PFSK-1 (cell line): ENCODE measurements around the gene DGLUCY.

Experiments
- FOXP2 ChIP-seq: optimal IDR thresholded peaks from 2 replicates; pipeline ENCODE3; 2011; ENCODE audit warnings: borderline replicate concordance, control low read depth, inconsistent platforms; ENCODE audit not compliant: insufficient read depth; ENCODE audit errors: extremely low read length, extremely low read depth
- POLR2AphosphoS5 ChIP-seq: IDR thresholded peaks from 2 replicates; pipeline ENCODE4 v1.6.1; 2012; ENCODE audit warnings: low read depth, mild to moderate bottlenecking, control low read depth, low read length, moderate library complexity
- SIN3A ChIP-seq: IDR thresholded peaks from 2 replicates; pipeline ENCODE4 v1.6.1; 2012; ENCODE audit warnings: mild to moderate bottlenecking, low read length, moderate library complexity, borderline replicate concordance; ENCODE audit not compliant: insufficient read depth
- TAF1 ChIP-seq: IDR thresholded peaks from 2 replicates; pipeline ENCODE4 v1.6.1; 2012; ENCODE audit warnings: low read length, control low read depth, borderline replicate concordance; ENCODE audit not compliant: insufficient read depth
- TF ChIP-seq, protein P1 (sequence below), 2 experiments: IDR thresholded peaks; 2 replicates each; pipeline versions ENCODE4 v1.6.1 to v1.8.0; 2011 to 2012; ENCODE audit warnings: low read depth in 2 of 2, low read length in 2 of 2, control low read depth in 1 of 2, inconsistent platforms in 1 of 2, mild to moderate bottlenecking in 1 of 2, moderate library complexity in 1 of 2; ENCODE audit not compliant: insufficient read depth in 1 of 2

Gene DGLUCY

DNA sequence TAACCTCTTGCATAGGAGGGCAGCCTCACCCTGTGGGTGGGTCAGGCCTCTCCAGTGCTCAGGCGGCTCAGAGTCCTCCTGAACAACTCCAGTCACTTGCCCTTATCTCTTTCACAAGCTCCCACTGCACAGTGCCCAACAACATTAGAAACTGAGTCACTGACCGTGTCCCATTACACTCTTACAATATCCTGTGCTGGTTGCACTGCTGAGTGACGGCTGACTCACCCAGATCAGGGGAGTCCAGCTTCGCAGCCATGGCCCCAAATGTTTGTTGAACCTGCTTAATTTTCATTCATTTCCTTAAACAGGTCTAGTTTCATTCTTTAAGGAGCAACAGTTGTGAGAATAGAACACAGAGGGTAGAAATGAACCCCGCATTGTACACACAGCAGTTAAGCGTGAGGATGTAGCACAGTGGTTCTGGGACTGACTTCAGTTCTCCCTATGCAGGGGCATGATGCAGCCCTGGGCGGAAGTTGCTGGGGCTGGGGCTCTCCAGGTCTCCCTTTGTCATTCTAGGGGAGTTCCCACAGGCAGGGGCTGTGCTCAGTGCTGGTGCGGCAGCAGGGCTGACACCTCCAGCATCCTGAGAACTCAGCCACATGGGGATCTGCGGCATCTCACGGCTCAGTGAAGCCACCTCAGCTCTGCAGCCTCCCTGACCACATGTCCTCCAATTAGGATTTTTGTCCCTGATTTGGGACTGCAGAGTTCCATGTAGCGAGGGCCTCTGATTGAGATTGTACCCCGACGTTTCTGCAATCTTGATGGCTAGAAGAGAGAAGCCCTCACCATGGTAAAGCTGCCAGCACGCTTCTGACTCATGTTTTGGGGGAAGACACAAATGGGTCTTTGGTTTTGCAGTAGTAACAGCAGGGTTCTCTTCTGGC, 114.5 kb downstream of the DGLUCY start:
- TF ChIP-seq SIN3A, result no peak
- TF ChIP-seq, protein P1, sequence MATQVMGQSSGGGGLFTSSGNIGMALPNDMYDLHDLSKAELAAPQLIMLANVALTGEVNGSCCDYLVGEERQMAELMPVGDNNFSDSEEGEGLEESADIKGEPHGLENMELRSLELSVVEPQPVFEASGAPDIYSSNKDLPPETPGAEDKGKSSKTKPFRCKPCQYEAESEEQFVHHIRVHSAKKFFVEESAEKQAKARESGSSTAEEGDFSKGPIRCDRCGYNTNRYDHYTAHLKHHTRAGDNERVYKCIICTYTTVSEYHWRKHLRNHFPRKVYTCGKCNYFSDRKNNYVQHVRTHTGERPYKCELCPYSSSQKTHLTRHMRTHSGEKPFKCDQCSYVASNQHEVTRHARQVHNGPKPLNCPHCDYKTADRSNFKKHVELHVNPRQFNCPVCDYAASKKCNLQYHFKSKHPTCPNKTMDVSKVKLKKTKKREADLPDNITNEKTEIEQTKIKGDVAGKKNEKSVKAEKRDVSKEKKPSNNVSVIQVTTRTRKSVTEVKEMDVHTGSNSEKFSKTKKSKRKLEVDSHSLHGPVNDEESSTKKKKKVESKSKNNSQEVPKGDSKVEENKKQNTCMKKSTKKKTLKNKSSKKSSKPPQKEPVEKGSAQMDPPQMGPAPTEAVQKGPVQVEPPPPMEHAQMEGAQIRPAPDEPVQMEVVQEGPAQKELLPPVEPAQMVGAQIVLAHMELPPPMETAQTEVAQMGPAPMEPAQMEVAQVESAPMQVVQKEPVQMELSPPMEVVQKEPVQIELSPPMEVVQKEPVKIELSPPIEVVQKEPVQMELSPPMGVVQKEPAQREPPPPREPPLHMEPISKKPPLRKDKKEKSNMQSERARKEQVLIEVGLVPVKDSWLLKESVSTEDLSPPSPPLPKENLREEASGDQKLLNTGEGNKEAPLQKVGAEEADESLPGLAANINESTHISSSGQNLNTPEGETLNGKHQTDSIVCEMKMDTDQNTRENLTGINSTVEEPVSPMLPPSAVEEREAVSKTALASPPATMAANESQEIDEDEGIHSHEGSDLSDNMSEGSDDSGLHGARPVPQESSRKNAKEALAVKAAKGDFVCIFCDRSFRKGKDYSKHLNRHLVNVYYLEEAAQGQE (IDR thresholded peaks at IDR 0.05; ENCODE audit: insufficient read depth in 1 of 2, low read depth in 2 of 2, low read length in 2 of 2), result no peak
- no peak for TF ChIP-seq POLR2AphosphoS5
- TF ChIP-seq TAF1, result no peak
- no peak for TF ChIP-seq FOXP2

DNA sequence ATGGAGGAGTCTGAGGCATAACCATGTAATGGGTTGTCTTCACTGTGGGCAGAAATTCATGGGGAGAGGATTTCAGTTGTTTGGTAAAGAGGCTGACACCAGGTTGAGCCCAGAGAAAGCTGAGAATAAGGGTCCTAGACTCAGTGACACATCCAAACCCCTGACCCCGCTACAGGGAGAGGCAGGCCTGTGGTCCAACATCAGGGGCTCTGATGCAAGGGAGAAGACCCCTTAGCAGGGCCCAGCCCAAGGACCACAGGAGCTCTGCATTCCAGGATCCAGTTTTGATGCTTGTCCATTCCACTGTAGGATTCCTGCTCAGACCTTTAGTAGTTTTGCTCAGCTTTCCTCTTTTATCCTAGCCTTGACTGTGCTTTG, 115.1 kb downstream of the DGLUCY start:
- TF ChIP-seq, protein P1 (IDR thresholded peaks at IDR 0.05; ENCODE audit: insufficient read depth in 1 of 2, low read depth in 2 of 2, low read length in 2 of 2), result no peak
- TF ChIP-seq POLR2AphosphoS5 (no peak), TAF1 (no peak), FOXP2 (no peak), SIN3A (no peak)

DNA sequence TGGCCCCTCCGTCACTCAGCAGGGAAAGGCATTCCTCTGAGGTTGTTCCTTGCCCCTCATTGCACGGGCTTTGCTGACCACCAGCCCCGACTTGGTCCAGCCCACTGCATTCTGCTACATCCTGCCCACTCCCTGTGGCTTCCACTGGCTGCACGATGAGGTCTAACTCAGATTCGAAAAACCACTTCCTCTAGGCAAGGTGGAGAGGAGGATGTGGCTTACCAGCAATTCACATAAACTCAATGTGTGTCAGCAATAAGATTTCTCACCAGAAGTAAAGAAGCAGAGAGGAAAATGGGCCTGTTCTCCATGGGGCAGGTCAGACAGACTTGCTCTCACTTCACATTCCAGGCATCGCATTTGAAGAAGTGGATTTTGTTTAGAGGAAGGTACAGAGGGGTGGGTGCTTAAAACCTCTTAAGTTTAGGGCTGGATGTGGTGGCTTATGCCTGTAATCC, 115.9 kb downstream of the DGLUCY start:
- no peak for TF ChIP-seq TAF1
- no peak for TF ChIP-seq SIN3A
- TF ChIP-seq FOXP2, result no peak
- TF ChIP-seq POLR2AphosphoS5, result no peak
- TF ChIP-seq, protein P1 (IDR thresholded peaks at IDR 0.05; ENCODE audit: insufficient read depth in 1 of 2, low read depth in 2 of 2, low read length in 2 of 2), result no peak

DNA sequence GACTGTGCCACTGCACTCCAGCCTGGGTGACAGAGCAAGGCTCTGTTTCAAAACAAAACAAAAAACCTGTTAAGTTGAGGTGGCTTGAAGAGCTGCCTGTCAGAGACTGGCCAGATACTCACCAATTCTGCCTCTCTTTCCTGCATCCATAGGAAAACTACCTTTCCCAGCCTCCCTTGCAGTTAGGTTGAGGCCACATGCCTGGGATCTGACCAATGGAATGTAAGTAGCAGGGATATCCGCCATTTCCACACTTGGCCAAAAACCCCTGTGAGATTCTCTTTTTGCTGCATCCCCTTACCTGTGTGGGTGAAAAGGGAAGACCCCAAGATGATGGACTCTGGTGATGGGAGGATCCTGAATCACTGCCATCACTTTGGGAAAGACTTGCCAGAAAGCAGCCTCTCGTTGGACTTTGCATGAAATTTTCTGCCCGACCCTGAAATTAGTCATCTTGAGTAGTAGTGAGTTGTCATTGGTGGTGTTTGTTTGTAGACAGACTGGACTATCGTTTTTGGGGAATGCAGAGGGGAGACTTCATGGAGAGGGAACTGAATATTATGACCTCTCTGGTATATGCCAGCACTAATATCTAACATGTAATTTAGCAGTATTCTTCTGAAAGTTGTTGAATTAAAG, 116.6 kb downstream of the DGLUCY start:
- TF ChIP-seq, protein P1 (IDR thresholded peaks at IDR 0.05; ENCODE audit: insufficient read depth in 1 of 2, low read depth in 2 of 2, low read length in 2 of 2), result no peak
- TF ChIP-seq POLR2AphosphoS5 (no peak), TAF1 (no peak)
